NCI-H2107 treated with DMSO at 0.1 percent for 48 hours (cell line): ENCODE measurements around the gene DRD4.
"Not testable (repeated sequence)": the region's sequence is repeated elsewhere in the genome, so short reads cannot be mapped to it uniquely, and the experiment has no call there.

Source experiments
- DNase-seq: peaks from one replicate; lab custom pipeline; 2025; ENCODE audit not compliant: unreplicated experiment; lab: John Stamatoyannopoulos, UW

Gene DRD4

DNA sequence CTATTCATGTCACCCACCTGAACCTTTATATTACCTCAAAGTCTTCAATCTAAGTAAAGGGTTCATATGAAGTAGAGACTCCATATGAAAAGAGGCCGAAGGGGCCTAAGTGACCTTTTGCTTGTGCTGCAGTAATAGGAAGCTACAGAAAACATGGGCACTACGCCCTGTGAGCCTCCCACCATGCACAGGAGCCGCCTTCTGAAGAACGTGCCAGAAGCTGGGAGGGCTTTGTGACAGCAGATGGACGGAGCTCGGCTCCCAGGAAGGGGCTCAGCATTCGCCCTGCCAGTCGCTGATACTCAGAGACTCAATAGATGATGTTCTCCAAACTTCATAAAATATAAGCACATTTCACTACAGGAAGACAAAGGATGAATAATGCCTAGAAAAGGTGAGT is 36.8 kb downstream of the DRD4 start:
- no peak for DNase-seq

DNA sequence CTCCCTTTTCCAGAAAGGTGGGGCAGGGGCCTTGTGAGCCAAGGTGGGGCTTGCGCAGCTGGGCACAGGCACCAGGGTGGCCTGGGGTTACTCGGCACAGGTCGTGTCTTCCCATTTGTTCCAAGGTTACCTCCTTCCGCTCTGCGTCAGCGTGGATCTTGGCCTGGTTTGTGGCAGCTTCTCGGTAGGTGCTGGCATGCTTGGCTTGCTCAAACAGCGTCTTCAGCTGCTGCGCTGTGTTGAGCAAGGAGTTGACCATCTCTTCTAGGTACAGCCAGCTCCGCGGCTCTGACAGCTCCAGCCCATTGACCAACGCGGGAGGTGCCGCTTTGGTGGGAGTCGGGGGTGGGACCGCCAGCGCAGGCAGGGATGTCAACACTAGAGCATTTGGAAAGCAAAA is 37.3 kb downstream of the DRD4 start:
- DNase-seq = no peak

DNA sequence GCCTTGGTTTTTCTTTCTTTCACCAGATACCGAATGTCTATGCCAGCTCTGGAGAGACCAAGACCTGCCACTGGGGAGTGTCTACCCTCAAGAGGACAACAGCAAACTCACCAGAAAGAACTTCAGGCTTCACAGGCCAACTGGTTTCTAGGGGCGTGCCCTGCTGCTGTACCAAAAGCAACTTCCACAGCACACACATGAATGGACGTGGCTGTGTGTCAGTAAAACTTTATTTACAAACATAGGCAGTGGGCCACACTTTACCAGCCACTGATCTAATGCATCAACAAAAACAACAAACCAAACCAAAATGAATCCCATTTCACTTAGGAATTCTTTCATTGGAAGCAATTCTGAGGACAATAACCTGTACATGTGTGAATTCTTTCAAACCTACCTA is 41.2 kb downstream of the DRD4 start:
- no peak for DNase-seq

DNA sequence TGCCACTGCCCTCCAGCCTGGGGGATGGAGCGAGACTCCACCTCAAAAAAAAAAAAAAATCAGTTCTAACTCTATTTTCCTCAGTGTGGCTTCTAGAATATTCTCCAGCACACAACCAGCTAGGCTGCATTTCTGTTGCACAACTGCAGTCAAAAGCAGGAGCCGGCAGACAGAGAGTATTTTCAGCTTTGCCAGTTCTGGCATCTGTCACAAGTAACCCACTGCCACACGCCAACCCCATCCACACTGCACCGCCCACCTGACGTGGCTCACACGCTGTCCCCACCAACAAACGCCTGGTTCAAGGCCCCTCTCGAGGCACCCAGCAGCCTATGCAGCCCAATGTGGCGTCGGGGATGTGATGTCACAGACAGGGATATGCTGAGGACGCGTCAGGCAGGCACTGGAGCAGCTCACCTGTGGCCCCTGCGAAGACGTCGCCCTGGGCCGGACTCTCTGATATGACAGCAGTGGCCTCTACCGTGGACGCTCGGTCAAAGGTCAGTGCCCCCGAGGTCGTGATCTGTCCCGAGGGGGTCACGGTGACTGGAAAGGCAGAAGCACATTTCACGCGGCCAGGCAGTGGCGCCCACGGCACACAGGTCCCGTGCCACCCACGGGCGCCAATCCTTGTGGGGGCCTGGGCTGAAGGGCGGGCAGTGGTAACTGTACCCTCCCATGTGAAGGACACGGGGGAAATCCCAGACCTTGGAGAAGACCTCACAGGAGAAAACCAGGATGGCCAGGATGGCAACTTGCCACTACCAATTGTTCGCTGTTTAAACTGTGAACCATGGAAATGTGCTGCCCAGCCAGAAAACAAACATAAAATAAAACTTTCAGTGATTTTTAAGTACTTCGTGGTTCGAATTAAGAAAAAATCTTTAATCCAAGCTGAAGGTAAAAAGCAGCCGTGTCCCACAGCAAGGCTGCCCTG is 42.5 kb downstream of the DRD4 start:
- DNase-seq = no peak

DNA sequence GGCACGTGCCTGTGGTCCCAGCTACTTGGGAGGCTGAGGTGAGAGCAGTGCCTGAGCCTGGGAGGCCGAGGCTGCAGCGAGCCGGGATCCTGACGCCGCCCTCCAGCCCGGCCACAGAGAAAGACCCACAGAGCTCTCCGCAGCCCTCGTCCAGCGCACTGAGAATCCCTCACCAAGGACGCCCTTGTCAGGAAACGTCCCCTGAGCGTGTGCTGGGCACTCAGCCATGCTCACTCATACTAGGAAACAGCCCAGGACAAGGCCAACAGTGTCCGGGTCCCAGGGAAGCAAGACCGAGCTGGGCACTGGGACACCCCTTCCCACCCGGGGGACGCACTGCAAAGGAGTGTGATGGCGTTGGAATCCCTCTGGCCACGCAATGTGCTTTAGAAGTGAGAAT is 43.4 kb downstream of the DRD4 start:
- DNase-seq = no peak

DNA sequence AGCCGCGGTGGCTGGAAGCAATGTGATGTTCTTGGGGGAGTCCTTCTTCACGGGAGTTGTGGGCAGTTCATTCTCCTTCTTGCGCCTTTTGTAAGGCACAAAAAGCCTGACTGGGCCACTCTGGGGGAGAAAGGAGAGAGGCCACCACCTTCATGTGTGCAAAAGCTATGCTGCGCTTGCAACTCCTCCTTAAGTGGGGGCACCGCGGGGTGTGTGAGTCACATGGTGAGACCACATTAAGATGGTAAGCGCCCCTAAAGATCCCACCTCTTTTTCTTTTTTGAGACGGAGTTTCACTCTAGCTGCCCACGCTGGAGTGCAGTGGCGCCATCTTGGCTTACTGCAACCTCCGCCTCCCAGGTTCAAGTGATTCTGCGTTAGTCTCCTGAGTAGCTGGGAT is 43.9 kb downstream of the DRD4 start:
- DNase-seq = no peak

DNA sequence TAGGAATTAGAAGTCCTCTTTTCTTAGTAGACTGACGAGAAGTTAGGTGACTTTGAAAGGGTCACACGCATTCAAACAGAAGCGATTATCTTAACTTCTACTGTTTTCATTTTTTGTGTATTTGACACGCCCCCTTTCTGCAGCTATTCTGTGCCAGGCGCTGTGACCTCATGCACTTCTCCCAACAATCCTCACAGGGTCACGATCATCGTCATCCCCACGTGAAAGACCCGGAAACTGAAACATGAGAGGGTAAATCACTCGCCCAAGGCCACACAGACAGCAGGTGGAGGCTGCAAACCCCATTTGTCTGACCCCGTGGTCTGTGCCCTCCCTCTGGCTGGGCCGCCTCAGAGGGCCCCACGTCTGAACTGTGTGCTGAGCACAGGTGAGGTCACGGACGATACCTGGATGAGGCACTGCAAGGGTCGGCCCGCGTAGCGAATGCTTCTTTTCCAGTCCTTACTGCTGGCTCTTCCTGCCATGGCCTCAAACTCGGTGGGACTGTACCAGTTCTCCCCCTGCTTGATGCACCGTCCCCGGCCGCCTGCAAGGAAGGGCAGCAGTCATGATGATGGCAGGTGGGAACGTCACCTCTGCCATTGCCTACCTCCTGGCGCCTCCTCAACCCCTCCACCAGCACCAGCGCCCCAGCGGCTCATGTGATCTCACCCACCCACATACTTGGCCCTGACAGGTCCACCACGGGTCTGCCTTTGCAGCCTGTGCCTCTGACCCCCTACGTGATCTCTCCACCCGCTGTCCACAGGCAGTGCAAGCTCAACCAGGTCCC is 49.6 kb downstream of the DRD4 start:
- DNase-seq = no peak

DNA sequence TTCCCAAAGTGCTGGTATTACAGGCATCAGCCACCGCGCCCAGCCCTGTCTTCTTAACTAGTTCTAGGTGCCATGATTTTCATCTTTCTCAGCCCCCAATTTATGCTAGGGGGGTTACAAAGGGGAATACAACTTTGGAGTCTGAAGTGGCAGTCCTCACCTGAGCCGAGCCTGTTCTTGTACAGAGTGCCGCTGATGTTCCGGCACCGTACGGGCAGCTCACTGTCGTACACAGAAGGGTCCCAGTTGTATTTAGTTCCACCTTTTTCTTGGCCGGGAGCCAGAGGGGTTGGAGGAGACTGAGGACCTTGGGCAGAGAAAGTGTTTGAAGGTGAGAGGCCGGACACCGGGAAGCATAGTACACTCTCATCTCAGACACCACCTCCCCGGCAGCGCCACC is 50.7 kb downstream of the DRD4 start:
- no peak for DNase-seq

DNA sequence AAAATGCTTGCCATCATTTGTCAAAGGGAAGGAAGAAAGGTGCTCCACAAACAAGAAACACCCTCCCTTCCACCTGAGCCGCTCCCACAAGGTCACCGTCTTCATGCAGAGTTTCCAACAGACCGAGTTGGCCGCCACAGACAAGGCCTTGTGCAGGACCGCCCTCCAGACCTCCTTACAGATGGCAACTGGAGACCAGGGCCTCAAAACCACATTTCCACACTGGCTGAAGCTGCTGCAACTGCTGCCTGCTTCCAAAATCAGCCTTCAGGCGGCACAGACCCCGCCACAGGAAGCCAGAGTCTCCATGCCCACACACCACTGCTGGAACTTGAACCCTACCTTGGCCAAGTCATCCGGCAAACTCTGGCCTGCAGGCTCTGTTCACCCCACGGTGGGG is 51.6 kb downstream of the DRD4 start:
- DNase-seq = no peak

DNA sequence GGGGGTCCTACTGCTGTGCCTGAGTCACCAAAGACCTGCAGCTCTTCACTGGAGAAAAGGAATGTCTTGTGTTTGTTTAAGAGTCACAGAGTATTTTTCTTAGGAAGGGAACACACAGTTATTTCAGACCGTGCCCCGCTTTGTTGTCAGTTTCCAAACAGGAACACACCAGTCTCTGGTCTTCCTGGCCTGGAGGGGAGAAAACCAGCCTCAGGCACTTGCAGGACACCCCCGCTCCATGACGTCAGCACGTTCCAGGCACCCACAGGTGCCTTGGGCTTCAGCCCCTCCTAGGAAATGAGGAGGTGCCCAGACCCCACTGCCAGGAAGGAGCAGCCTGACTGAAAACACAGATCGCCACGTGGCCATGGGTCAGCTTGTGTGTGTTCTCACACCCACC is 52.6 kb downstream of the DRD4 start:
- DNase-seq = no peak

DNA sequence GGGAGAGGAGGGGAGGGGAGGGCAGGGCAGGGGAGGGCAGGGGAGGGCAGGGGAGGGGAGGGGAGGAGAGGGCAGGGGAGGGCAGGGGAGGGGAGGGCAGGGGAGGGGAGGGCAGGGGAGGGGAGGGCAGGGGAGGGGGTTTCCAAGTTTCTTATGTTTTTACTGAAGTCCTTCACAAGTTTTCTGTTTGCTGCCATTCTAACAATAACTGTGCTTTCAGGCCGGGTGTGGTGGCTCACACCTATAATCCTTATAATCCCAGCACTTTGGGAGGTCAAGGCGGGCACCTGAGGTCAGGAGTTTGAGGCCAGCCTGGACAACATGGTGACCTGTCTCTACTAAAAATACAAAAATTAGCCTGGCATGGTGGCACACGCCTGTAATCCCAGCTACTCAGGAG is 53.2 kb downstream of the DRD4 start:
- DNase-seq = not testable (repeated sequence)
